KG1 (cell line): Measurements from ENCODE around the gene ZNF43.
"Not testable (repeated sequence)": the region's sequence is repeated elsewhere in the genome, so short reads cannot be mapped to it uniquely, and the experiment has no call there.

Experiments
- DNase-seq: peaks from one replicate; lab custom pipeline; 2025; lab: John Stamatoyannopoulos, UW

The ZNF43 gene

GRCh38 chr19:21835810-21836444 lies at the start of gene ZNF43:
TSS of gene ZNF43 (minus strand) at chr19:21836182. CDS start at chr19:21836038, 144 bp downstream.
- DNase-seq: peak; percentile 93

- not testable (repeated sequence) for DNase-seq
Observed at GRCh38 chr19:21885516-21885915, 49.5 kb upstream of the ZNF43 start.

GRCh38 chr19:21884786-21885185 lies 48.8 kb upstream of the ZNF43 start:
- DNase-seq: not testable (repeated sequence)

GRCh38 chr19:21883516-21883915 lies 47.5 kb upstream of the ZNF43 start:
- DNase-seq: no peak

GRCh38 chr19:21880761-21881160 lies 44.8 kb upstream of the ZNF43 start:
- DNase-seq: not testable (repeated sequence)

GRCh38 chr19:21878646-21879045 lies 42.7 kb upstream of the ZNF43 start:
- DNase-seq: no peak

GRCh38 chr19:21877976-21878375 lies 42.0 kb upstream of the ZNF43 start:
- DNase-seq: no peak

GRCh38 chr19:21876608-21877007 lies 40.6 kb upstream of the ZNF43 start:
- not testable (repeated sequence) for DNase-seq

GRCh38 chr19:21856773-21857514 lies 21.0 kb upstream of the ZNF43 start:
- no peak for DNase-seq

GRCh38 chr19:21851596-21852345 lies 15.8 kb upstream of the ZNF43 start:
- DNase-seq: peak; percentile 70

- DNase-seq: no peak
Observed at GRCh38 chr19:21850656-21851255, 14.8 kb upstream of the ZNF43 start.

- no peak for DNase-seq
Observed at GRCh38 chr19:21848706-21849105, 12.7 kb upstream of the ZNF43 start.

- DNase-seq: no peak
Observed at GRCh38 chr19:21843081-21843480, 7.1 kb upstream of the ZNF43 start.

- DNase-seq: no peak
Observed at GRCh38 chr19:21841488-21842097, 5.6 kb upstream of the ZNF43 start.

GRCh38 chr19:21841081-21841480 lies 5.1 kb upstream of the ZNF43 start:
- DNase-seq: no peak

- no peak for DNase-seq
Observed at GRCh38 chr19:21839976-21840375, 4.0 kb upstream of the ZNF43 start.

GRCh38 chr19:21838646-21839045 lies 2.7 kb upstream of the ZNF43 start:
- no peak for DNase-seq

GRCh38 chr19:21835429-21835809 lies 563 bp downstream of the ZNF43 start:
- DNase-seq: no peak

GRCh38 chr19:21833733-21834132 lies 2.2 kb downstream of the ZNF43 start:
- no peak for DNase-seq

- DNase-seq: no peak
Observed at GRCh38 chr19:21824679-21825078, 11.3 kb downstream of the ZNF43 start.

- no peak for DNase-seq
Observed at GRCh38 chr19:21823224-21823623, 12.8 kb downstream of the ZNF43 start.

GRCh38 chr19:21812448-21812847 lies 23.5 kb downstream of the ZNF43 start:
- no peak for DNase-seq
